Stimulated activated CD4-positive, alpha-beta T cell treated with anti-CD3 and anti-CD28 coated beads, Interleukin-12 subunit alpha, Interleukin-12 subunit beta, amount 100 ng/mL, for 4 hours (primary cell): ENCODE results near the gene FFAR2.

ENCODE experiments used
- DNase-seq: peaks from one replicate; pipeline ENCODE4 v3.0.0-alpha.2; 2020

FFAR2 gene

DNA sequence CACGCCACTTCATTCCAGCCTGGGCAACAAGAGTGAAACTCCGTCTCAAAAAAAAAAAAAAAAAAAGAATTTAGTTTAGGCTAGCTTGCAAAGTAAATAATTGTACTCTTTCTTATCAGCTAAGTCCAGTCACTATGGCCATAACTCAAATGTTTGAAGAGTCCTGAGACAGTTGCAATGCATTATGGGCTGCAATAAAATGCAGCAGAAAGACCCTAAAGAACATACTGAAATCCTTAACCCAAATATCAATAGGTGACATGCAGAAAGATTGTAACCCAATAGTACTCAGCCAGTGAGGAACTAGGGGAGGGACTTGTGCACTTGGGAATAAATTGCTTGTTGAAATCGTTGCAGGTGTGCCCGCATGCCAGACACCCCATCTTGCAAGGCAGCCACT lies 20.9 kb upstream of the FFAR2 start:
- DNase-seq, result no peak

DNA sequence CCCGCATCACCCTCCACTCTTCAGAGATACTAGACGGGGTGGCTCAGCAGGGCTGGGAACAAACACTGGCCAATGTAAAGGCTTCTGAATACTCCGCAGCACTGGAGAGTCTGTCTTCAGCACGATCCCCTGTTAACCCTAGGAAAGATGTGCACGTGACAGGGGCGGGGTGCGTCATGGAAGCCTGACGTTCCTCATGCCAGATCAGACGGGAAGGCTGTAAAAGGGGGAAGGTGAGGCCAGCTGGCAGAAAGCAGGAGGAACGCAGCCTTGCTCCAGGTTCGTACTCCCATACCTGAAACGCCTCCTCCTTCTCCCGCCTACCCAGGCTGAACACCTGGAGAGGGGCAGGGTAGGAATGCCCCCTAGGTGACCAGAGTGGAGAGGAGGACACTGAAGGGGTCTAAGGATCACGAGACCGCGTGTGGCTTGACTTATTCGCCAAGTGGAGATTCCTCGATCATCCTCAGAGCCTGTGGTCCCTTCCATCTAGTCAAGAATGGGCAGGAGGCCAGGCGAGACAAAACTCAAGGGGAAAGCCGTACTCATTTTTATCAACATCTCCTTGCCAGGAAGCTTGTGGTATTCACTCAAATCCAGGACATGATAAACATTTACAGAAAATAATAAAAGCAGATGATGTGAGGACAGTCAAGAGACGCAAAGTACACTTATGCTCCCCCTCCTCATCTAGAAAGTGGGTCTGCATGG lies 18.2 kb upstream of the FFAR2 start:
- no peak for DNase-seq

DNA sequence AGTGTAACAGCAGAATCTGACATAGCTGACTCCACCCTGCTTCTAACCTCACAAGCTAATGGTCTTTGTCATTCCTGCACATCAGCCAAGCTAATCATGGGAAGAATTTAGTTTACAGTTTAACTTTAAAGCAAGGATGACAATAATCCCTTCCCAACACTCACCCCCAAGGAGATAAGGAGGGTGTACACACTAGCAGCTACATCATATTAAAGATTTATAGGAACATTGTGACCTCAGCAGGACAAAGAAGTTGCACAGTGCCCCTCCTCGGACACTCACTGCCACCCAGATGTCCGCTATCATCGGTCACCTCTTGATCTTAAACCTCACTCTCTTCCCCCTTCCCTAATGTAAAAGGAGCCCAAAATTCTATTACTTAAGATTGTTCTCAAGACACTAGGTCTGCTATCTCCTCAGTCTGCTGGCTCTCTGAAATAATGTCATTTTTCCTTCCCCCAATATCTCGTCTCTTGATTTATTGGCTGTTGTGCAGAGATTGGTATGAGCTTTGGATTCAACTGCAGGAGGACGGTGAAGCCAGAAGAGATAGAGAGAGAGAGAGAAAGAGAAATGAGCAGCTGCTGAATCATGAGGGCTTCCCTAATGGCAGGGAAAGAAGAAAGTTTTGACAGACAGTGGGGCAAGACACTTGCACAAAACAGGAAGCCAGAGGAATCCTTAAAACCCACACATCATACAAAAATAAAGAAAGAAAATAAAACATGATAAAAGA lies 17.5 kb upstream of the FFAR2 start:
- no peak for DNase-seq

DNA sequence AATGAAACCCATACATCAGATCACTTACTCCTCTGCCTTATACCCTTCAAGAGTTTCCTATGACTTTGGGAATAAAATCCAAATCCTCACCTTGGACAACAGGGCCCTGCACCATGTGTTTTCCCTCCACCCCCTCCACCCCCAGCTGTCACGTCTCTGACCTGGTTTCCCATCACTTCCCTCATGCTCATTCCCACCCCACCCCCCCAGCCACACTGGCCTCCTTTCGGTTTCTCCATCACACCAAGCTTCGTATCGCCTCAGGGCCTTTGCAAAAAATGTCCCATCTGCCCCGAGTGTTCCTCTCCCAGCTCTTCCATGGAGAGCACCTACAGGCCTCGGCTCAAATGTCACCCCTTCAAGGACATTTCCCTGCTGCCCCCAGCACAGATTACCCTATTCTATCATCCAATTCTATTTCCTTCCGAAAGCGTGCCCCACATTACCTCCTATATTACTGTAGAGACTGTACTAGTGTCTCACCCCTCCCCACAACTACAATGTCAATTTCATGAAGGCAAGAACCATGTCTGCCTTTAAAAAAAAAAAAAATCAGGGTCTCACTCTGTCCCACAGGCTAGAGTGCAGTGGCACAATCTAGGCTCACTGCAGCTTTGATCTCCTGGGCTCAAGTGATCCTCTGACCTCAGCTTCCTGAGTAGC lies 16.8 kb upstream of the FFAR2 start:
- DNase-seq, result no peak

DNA sequence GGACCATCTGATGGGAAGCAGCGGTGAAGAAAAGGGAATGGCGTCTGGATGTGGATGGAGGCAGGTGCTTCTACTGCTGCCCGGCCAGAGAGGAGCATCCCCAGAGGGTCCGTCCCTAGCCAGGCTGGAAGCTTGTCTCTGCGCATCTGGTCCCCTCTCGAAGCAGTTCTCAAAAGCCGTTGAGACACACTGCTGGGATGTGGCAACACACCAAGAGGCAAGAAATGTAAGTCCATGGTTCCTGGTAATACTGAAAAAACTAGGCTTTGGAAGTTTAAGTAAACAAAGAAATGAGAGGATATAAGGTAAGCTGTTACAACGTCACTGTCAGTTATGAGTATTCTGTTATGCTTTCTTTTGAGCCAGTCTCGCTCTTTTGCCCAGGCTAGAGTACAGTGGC lies 15.1 kb upstream of the FFAR2 start:
- DNase-seq, result no peak

DNA sequence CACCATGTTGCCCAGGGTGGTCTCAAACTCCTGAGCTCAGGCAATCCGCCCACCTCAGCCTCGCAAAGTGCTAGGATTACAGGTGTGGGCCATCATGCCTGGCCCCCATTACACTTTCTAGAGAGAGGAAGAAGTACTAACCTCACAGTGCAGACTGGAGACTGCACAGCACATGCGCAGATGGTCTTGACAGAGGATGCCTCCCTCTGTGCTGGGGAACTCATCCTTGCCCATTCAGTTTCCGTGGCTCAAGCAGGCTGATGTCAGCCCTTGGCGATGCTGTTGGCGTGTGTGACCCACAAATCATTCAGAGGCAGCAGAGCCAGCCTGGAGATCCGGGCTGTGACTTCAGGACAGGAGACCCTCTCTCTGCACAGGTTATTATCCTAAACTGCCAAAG lies 14.6 kb upstream of the FFAR2 start:
- DNase-seq, result no peak

DNA sequence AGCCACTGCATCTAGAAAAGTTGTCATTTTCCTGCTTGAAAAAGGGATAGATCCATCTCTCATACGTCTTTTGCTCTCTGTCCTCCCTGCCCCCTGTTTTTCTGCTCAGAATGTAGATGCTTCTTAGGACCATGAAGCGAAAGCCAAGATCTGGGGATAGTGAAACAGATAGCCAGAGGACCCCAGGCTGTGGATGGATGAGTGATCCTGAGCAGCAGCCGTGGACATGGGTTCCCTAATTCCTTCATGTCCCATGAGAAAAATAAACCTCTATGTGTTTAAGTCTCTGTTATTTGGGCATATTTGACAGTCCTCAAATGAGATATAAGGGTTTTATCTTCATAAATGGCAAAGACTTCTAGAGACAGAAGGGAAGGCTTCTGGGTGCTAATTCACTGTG lies 12.2 kb upstream of the FFAR2 start:
- no peak for DNase-seq

DNA sequence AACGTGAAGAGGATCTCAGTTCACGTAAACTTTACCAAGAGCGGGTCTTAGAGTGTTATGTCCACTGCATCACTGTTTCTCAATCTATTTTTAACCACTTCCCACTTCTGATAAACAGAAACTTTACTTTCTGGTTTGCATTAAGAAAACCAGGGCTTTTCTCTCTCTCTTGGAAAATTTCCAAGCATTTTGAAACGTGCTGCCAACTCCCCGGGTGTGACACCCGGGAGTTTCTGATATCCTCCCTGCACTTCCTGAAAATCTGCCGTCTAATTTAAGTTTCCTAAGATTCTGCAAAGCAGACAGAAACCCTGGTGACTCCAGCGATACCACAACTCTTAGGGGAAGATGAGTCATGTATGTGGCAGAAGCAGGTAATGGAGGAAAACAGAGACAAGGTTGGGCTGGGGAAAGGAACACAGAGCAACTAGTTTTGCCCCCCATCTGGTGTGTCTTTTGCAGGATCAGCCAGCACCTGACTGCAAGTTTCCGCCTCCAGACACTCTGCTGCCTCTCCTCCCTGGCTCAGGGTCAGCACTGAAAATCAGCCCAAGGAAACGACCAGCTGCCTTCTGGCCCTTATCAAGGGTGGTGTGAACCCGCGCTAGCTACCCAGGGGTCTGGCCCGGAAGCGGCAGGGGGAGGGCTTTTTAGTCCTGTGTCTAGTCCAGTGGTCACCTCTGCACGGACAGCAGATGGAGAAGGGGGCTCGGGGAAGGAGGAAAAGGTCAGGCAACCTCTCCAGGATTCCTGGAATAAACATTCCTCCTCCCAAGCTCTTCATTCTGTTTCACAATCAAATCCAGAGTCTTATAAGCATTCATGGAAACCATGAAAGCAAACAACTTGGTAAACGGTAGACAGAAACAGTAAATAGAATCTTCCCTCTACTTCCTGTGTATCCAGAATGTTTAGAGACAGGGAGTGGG lies 11.3 kb upstream of the FFAR2 start:
- no peak for DNase-seq

DNA sequence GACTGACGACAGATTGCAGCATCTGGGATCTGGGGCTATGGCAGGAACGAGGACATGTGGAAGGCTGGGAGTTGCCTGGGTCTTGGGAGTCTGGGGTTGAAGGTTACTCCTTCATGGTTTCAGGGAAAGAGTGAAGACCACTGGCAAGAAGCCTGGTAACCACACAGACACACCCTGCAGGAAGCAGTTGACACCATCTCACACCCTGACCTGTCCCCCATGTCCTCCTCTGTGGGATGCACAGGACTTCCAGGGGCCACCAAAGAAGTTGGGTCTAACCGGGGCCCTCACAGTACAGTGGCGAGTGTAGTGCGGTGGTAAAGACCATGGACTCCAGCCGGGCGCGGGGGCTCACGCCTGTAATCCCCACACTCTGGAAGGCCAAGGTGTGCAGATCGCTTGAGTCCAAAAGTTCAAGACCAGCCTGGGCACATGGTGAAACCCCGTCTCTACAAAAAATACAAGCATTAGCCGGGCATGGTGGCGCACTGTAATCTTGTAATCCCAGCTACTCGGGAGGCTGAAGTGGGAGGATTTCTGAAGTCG lies 10.6 kb upstream of the FFAR2 start:
- no peak for DNase-seq

DNA sequence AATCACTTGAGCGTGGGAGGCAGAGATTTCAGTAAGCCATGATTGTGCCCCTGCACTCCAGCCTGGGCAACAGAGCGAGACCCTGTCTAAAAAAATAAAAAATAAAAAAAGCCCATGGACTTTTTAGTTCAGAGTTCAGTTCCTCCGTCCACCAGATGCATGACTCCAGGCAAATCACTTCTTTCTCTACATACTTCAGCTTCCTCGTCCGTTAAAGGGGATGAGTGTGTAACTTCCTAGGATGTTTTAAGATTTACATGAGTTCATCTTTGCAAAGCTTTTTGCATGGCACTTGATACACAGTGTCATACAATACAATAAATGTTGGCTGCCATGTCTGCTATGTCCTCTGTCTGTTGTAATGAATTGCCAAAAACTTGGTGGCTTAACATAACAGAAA lies 10.0 kb upstream of the FFAR2 start:
- DNase-seq, result no peak

DNA sequence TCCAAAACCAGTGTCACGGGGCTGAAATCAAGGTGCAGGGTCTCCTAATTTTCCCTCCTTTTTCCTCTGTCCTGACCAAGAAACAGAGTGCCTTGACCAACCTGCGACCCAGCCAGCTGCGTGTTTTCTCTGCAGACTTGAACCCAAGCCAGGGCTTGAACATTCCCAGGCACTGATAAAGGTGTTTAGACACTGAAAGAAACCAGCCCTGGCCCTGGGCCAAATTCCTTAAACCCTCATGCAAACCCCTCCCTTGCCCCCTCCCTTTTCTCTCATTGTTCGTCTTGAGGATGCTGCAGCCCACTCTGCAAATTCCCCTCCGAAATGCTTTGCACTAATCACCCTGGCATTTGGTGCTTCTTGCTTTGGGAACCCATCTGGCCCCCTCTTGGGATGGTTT lies 9.5 kb upstream of the FFAR2 start:
- no peak for DNase-seq

DNA sequence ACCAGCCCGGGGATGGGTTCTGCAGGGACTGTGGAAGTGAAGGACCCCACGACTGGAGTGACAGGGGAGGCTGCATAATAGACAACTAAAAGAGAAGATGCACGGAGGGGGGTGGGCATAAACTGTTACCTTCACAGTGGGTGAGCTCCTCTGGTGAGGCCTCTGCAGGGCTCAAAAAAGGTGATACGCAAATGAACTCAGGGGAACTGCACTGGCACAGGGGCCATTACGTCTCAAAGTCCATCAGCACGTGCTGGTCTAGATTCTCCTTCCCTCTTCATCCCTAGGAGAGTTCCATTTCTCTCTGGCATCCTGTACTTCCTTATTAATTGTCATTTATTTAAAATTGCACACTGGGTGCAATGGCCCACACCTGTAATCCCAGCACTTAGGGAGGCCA lies 8.1 kb upstream of the FFAR2 start:
- DNase-seq, result no peak

DNA sequence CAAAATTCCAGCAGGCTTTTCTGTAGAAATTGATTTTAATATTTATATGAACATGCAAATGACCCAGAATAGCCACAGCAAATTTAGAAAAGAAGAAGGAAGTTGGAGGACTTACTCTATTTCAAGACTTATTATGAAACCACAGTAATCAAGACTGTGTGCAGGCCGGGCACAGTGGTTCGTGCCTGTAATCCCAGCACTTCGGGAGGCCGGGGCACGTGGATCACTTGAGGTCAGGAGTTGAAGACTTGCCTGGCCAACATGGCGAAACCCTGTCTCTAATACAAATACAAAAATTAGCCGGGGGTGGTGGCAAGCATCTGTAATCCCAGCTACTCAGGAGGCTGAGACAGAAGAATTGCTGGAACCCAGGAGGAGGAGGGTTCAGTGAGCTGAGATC lies 6.0 kb upstream of the FFAR2 start:
- DNase-seq, result no peak

DNA sequence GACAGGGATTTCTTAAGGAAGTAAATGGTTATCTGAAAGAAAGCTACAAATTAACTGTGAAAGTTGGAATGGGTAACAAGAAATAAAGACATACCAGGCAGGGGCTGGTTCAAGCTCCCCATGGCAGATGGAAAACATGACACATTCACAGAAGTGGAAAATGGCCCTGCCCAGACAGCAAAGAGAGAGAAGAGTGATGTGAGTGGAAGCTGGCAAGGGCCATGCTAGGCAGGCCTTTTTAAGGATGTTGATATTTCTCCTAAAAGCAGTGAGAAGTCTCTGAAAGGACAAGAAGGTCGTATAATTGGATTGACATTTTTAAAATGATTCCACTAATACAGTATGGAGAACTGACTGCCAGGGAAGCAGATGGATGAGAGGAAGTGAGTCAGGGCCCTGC lies 3.3 kb upstream of the FFAR2 start:
- no peak for DNase-seq

DNA sequence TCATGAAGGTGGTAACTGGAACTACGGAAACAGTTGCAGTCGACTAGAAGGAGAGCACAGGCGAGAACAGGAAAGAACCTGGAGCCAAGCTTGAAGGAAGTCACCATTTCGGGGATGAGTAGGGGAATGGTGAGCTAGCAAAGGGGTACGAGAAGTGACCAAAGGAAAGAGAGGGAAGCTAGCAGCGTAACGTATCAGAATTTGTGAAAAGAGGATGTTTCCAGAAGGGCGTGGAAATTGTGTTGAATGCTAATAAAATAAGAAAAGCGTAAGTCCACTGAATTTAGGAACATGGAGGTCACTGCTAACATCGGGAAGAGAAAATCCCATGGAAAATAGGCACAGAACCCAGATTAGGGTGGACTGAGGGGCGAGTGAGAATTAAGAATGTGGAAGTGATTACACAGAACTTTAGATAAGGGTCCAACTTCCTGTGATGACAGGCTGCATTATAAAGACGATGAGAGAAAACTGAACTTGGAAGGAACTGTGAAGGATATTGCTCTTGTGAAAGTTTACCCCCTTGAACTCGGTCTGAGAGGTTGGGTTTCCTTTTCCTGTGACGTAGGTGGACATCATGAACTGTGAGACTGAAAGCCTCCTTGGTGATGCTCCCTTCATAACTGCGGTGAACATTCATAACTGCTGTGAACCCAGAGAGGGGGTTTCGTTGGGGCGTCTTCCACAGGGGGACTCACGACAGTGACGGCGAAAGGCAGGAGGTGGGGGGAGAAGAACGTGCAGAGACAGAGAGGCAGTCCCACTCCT lies 2.0 kb upstream of the FFAR2 start:
- DNase-seq, result no peak

DNA sequence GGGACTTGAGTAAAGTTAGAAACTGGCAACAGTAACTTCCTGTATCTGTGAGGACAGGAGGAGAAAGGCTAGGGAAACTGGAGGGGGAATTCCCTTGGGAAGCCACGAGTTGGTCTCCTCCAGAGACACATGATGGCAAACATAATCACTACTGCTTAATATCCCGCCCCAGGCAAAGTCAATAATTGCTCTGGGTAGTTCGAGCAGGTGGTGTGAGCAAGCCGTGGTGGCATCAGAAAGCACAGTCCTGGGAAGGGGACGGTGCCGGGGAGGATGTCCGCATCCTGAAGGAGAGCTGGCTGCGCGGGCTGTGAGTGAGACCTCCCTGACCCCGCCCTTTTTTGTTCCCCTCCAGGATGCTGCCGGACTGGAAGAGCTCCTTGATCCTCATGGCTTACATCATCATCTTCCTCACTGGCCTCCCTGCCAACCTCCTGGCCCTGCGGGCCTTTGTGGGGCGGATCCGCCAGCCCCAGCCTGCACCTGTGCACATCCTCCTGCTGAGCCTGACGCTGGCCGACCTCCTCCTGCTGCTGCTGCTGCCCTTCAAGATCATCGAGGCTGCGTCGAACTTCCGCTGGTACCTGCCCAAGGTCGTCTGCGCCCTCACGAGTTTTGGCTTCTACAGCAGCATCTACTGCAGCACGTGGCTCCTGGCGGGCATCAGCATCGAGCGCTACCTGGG lies 1.4 kb downstream of the FFAR2 start:
- DNase-seq, result no peak

DNA sequence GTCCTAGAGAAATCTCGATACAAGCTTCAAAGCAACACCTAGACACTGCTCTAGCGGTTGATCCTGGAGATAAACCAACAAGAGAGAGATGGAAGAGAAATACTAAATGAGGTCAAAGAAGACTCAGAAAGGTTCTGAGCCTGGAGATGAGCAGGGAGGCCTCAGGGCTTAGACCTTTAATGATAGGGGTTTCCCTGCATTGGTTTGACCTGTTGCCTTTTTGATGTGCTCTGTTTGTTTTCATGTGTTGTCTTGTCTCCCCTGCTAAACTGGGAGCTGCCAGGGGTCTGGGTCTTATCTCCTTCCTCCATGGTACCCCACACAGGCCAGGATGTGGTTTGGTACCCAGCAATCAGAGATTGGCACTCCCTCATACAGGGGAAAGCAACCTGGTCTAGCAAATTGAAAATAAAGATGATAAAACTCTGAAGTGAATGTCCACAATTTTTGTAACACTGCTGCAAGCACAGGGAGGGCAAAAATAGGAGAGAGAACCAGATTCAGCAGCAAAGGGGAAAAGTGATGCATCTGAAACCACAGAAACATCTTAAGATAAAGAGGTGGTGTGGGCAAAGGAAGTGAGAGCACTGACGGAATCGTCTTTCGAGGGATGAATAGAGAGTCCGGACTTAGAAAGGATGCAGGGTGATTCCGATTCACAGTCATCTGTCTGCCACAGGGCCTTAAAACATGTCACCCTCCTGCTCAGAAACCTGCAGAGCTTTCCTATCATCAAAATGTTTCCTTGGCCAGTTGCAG lies 3.5 kb downstream of the FFAR2 start:
- DNase-seq, result no peak

DNA sequence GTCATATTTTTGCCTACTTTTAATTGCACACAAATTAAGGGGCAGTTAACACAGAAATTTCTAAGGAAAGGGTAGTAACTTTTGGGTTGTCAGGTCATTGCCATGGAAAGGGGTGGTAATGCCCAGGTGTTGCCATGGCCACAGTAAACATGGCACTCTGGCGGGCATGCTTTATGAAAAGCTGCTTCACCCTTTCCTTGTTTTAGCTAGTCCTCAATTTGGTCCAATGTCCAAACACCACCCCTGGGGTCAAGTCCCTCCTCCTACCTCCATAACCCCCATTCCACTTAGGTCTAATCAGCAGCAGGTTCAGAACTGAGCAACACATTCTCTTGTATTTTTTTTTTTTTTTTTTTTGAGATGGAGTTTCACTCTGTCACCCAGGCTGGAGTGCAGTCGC lies 6.6 kb downstream of the FFAR2 start:
- DNase-seq, result no peak

DNA sequence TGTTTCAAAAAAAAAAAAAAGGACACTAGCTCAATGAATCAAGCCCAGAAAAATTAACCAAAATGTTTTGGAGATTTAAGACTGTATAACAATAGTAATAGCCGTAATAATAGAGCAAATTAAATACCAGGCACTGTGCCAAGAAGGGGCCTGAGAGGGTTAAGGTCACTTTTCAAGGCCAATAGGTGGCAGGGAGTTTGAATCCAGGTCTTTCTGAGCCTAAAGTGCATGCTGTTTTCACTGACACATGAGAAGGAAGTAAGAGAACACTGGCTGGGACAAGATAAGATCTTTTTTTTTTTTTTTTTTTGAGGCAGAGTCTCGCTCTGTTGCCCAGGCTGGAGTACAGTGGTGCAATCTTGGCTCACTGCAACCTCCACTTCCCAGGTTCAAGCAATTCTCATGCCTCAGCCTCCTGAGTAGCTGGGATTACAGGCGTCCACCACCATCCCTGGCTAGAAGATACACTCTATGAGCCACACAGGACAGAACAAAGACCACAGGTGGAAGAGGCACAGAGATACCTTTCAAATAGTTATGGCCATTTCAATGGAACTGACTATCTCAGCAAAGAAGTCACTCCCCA lies 7.7 kb downstream of the FFAR2 start:
- DNase-seq, result no peak

DNA sequence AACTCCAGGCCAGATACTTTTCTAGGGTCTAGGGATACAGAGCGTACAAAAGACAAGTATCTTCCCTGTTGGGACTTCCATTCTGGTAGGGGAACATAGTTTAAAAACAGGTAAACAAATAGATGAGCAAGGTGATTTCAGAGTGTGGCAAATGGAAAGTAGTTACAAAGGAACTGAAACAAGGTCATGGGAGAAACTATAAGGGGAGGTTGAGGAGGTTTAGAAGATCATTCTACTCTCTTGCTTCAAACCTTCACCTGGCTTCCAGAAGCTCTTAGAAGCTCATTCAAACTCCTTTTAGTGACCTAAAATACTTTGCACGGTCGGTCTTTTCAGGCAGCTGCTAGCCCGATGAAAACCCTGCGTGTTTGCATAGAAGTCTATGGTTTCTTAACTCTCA lies 9.1 kb downstream of the FFAR2 start:
- no peak for DNase-seq
